ENCODE measurements around the gene IFNGR2. TPM values are rescaled to one million over a fixed set of nuclear protein-coding genes. Genes with fewer than 3 reads are reported as not detected.

The IFNGR2 gene
- total RNA-seq, 1 donor from 2014 or later = 42.4 TPM

GRCh38 chr21:33397717-33398116 lies 5.5 kb upstream of the IFNGR2 start:
- FAIRE-seq (peak; percentile 28), DNase-seq (ENCODE audit: low read depth) (no peak)
- Histone ChIP-seq H3K4me3 (ENCODE audit: low read depth, low read length) (no peak overlapping the region), H3K27me3 (ENCODE audit: control insufficient read depth, insufficient read depth, low read length) (no peaks in the 10 kb centered on the region), H3K36me3 (ENCODE audit: control insufficient read depth, insufficient read depth, low read length) (no peaks in the 10 kb centered on the region)
- TF ChIP-seq CTCF (IDR thresholded peaks at IDR 0.05; ENCODE audit: insufficient read depth, low read length, severe bottlenecking) = no peak

- no peak for FAIRE-seq
Observed at GRCh38 chr21:33398361-33398760, 4.9 kb upstream of the IFNGR2 start.

GRCh38 chr21:33401630-33401992 lies 1.6 kb upstream of the IFNGR2 start:
- Histone ChIP-seq H3K4me3 (ENCODE audit: low read depth, low read length) (no peak overlapping the region), H3K36me3 (ENCODE audit: control insufficient read depth, insufficient read depth, low read length) (no peaks in the 10 kb centered on the region), H3K27me3 (ENCODE audit: control insufficient read depth, insufficient read depth, low read length) (no peaks in the 10 kb centered on the region)
- DNase-seq (ENCODE audit: low read depth) (no peak), FAIRE-seq (no peak)
- no peak for TF ChIP-seq CTCF (IDR thresholded peaks at IDR 0.05; ENCODE audit: insufficient read depth, low read length, severe bottlenecking)

More at GRCh38 chr21:33398361-33398760, 4.9 kb upstream of the IFNGR2 start:
- Histone ChIP-seq H3K36me3 (ENCODE audit: control insufficient read depth, insufficient read depth, low read length) (no peaks in the 10 kb centered on the region), H3K27me3 (ENCODE audit: control insufficient read depth, insufficient read depth, low read length) (no peaks in the 10 kb centered on the region), H3K4me3 (ENCODE audit: low read depth, low read length) (no peak overlapping the region)
- TF ChIP-seq CTCF (IDR thresholded peaks at IDR 0.05; ENCODE audit: insufficient read depth, low read length, severe bottlenecking) = no peak
- no peak for DNase-seq (ENCODE audit: low read depth)

- Histone ChIP-seq H3K4me3 (ENCODE audit: low read depth, low read length) (peak overlapping the region; percentile 54), H3K27me3 (ENCODE audit: control insufficient read depth, insufficient read depth, low read length) (no peaks in the 10 kb centered on the region), H3K36me3 (ENCODE audit: control insufficient read depth, insufficient read depth, low read length) (no peaks in the 10 kb centered on the region)
- no peak for TF ChIP-seq CTCF (IDR thresholded peaks at IDR 0.05; ENCODE audit: insufficient read depth, low read length, severe bottlenecking)
- no peak for FAIRE-seq
- peak; percentile 62 for DNase-seq (ENCODE audit: low read depth)
Observed at GRCh38 chr21:33402001-33402979, 923 bp upstream of the IFNGR2 start.

- Histone ChIP-seq H3K36me3 (ENCODE audit: control insufficient read depth, insufficient read depth, low read length) (no peaks in the 10 kb centered on the region), H3K4me3 (ENCODE audit: low read depth, low read length) (peak overlapping the region; percentile 54), H3K27me3 (ENCODE audit: control insufficient read depth, insufficient read depth, low read length) (no peaks in the 10 kb centered on the region)
- DNase-seq (ENCODE audit: low read depth) (no peak), FAIRE-seq (no peak)
- TF ChIP-seq CTCF (IDR thresholded peaks at IDR 0.05; ENCODE audit: insufficient read depth, low read length, severe bottlenecking) = no peak
Observed at GRCh38 chr21:33403786-33404585, 773 bp downstream of the IFNGR2 start.

Data from bronchial epithelial cell (primary cell).